22Rv1 (cell line): ENCODE data around the gene SPDYC.

Experiments
- H3K27ac ChIP-seq: fragments of 450-650 bp; 2 replicates; pipeline ENCODE4 v1.5.1; 2017
- ZFX ChIP-seq: fragments of 450-650 bp; IDR thresholded peaks from 2 replicates; pipeline ENCODE4 v1.6.1; 2017; ENCODE audit warnings: antibody characterized with exemption, borderline replicate concordance
- TF ChIP-seq, protein P1 (sequence below): fragments of 450-650 bp; IDR thresholded peaks from 2 replicates; pipeline ENCODE4 v1.5.1; 2017; ENCODE audit warnings: mild to moderate bottlenecking

SPDYC gene

DNA sequence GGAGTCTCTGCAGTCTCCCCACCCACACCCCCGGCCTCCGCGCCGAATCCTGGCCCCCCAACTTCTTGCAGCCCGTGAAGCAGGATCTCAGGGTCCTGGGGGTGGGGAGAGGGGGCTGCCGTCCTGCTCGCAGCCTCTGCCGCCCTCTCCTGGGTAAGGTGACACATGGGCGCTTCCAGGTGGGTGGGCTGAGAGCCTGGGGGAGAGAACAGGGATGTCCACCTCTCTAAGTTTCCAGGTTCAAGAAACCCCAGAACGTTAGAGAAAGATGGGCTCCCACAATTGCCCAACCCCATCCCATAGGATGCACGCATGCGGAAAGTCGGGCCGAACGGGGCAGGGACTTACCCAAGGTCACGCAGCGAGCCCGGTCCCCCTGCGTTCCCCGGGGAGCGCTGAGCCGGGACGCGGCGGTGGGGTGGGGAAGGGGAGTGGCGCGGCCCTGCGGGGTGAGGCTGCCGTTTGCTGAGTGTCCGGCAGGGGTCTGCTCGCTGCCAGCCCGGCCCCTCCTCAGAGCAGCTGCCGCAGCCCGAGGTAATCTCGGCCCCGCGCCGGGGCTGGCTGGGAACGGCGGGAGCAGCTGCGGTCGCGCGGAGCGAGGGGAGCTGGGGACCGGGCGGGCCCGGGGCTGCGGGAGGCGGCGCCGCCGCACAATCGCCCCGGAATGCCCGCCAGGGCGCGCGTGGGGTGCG is 11.0 kb downstream of the SPDYC start:
- TF ChIP-seq, protein P1, sequence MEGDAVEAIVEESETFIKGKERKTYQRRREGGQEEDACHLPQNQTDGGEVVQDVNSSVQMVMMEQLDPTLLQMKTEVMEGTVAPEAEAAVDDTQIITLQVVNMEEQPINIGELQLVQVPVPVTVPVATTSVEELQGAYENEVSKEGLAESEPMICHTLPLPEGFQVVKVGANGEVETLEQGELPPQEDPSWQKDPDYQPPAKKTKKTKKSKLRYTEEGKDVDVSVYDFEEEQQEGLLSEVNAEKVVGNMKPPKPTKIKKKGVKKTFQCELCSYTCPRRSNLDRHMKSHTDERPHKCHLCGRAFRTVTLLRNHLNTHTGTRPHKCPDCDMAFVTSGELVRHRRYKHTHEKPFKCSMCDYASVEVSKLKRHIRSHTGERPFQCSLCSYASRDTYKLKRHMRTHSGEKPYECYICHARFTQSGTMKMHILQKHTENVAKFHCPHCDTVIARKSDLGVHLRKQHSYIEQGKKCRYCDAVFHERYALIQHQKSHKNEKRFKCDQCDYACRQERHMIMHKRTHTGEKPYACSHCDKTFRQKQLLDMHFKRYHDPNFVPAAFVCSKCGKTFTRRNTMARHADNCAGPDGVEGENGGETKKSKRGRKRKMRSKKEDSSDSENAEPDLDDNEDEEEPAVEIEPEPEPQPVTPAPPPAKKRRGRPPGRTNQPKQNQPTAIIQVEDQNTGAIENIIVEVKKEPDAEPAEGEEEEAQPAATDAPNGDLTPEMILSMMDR, result peak; percentile 72
- no peak for TF ChIP-seq ZFX
- peak overlapping the region; percentile 78 for H3K27ac ChIP-seq

DNA sequence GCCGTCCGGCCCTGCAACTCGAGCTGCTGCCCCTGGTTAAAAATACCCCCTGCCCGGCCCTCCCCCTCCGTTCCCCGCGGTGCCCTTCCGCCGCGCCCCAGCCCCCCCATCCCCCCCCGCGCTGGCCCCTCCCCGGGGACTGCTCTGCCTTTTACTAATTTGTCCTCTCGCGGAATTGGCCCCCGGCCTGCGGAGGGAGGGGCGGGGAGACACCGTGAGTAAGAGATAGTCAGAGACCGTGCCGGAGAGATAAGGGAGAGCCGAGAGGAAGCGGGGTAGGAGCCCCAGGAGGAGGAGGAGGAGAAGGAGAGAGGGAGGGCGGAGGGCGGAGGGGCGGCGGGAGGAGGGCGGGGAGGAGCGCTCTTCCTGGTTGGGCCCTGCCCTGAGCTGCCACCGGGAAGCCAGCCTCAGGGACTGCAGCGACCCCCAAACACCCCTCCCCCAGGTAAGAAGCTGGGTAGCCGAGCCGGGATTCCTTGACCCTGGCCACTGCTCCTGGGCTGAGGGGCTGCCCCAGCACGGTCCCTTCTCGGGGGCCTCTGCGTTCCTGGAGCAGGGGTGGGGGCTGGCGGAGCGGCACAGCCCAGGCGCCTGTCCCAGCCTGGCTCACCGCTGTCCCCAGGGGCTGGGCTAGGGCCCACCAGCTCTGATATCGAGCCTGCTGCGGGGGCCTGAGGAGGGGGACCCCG is 11.7 kb downstream of the SPDYC start, which contains the start of gene CAPN1:
CAPN1 (plus strand) TSS at position 360 of the 689 bp plus-strand sequence. CDS start 774 bp downstream, outside the sequence.
- TF ChIP-seq, protein P1, result no peak
- TF ChIP-seq ZFX, result no peak
- peak within 1 kb of the TSS; percentile 78 for H3K27ac ChIP-seq

DNA sequence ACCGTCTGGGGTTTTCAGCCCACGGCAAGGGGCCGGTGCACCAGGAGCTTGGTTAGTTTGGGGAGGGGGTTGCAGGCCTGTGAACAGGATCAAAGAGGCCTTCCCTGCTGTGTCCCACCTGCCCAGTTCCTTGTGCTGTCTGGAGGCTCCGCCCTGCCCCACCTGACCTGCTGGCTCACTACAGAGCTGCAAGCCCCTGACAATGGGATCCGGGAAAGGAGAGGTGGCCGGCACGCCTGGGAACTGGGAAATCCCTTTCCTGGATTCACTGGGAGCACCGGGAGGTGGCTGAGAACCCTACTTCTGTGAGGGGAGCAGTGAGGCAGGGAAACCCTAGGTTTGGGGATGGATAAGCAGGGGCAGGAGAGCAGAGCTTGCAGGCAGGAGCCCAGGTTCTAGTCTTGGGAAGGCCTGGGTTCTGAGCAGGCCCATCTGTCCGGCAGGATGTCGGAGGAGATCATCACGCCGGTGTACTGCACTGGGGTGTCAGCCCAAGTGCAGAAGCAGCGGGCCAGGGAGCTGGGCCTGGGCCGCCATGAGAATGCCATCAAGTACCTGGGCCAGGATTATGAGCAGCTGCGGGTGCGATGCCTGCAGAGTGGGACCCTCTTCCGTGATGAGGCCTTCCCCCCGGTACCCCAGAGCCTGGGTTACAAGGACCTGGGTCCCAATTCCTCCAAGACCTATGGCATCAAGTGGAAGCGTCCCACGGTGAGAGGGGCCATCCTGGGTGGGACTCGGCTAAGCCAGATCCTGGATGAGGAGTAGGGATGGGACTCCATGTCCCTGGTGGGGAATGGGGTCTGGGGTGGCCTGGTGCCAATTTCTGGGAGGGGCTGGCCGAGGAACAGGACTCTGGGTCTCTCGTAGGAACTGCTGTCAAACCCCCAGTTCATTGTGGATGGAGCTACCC is 12.5 kb downstream of the SPDYC start:
- no peak for TF ChIP-seq ZFX
- TF ChIP-seq, protein P1, result no peak
- H3K27ac ChIP-seq, result peak overlapping the region; percentile 78

DNA sequence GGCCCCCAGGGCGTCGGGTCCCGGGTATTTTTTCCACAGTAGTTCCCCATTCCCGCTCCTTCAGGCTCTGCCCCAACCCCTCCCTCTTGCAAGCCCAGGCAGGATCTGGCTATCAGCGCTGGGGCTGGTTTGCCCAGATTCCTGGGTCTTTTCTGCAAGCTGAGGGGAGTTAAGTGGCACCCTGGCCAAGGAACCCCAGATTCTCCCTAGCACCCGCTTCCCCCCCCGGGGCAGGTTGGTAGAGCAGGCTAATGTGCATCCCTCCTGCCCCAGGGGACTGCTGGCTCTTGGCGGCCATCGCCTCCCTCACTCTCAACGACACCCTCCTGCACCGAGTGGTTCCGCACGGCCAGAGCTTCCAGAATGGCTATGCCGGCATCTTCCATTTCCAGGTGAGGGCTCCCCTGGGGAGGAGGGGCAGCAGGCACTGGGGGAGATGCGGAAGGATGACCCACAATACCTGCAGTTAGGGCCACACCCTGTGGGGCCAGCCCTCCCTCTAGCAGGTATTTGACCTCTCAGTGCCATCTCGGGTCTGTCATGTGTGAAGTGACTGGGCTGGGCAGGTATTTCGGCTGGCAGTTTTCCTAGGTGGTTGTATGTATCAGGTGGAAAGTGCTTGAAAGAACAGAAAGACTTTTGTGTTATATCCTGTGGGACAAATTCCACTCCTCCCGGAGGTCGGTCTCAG is 13.3 kb downstream of the SPDYC start:
- H3K27ac ChIP-seq, result 0 out of 2 replicates have a peak overlapping the region, but pooled peaks have one; percentile 7

DNA sequence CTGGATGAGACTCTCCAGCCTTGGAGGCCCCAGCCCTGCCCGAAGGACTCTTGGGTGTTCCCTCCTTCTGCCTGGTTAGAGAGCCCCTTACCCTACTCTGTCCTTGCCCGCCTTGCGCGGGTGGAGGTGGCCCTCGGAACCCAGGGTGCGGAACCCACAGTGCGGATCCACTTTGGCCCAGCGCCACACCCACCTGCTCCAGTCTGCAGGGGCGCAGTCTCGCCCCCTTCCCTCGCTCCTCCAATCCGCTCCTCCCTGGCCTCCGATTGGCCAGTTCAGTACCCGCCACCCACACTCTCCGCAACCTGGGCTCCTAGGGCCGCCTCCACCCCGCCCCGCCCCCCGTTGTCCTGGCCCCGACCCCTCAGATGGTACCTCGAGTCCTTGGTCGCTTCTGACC is 14.1 kb downstream of the SPDYC start:
- H3K27ac ChIP-seq, result no peak overlapping the region
- TF ChIP-seq, protein P1, result no peak
- no peak for TF ChIP-seq ZFX

More for the DNA sequence above, 13.3 kb downstream of the SPDYC start:
- no peak for TF ChIP-seq ZFX
- TF ChIP-seq, protein P1, result no peak

DNA sequence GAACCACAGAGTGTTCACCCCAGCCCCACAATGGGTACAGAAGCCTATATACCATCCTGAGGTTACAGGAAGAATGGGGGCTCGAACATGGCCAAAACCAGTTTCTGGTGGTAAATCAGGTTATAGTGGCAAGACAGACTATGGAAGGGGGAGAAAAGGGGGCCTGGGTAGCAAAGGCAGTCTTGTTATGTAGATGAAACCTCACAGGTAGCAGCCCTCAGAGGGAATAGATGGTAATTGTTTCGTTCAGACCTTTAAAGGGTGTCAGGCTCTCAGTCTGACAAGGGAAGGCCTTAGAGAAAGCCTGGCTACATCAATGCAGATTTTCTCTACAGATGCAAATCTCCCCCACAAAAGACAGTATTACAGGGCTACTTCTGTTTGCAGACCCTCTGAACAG is 15.1 kb downstream of the SPDYC start:
- H3K27ac ChIP-seq, result no peak overlapping the region
- no peak for TF ChIP-seq ZFX
- TF ChIP-seq, protein P1, result no peak
